Measurements from ENCODE around the gene ZBTB7C.

The ZBTB7C gene

DNA sequence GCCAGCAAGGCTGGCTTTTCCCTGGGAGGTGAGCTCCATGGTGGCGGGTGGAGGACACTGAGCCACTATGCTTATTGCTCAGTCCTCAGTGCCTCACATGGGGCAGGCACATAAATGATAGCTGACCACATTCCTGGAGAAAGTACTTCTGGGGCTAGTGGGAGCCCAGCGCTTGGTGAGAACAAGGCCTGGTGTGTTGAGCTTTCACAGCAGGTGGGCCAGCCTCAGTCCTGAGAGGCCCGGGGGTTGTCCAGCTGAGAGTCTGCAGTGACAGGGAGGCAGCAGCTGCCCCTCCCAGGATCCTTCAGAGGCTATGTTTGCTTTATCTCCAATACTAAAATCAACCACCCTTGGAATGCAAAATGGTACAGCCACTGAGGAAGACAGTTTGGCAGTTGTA lies 217.7 kb downstream of the ZBTB7C start:
- Histone ChIP-seq H3K36me3 (ENCODE audit: insufficient read depth, low read length) (no peaks in the 10 kb centered on the region), H3K27me3 (ENCODE audit: control insufficient read depth, insufficient read depth, low read length) (peaks cover 43% of the 10 kb centered on the region), H3K4me3 (ENCODE audit: low read length) (no peak overlapping the region), H3K9ac (ENCODE audit: low read depth, low read length) (no peak overlapping the region), H3K4me2 (ENCODE audit: low read length) (no peak overlapping the region), H3K4me1 (ENCODE audit: control insufficient read depth, insufficient read depth, low read length) (no peaks in the 10 kb centered on the region), H3K9me3 (replicated peaks; ENCODE audit: low read length) (no peaks in the 10 kb centered on the region)

DNA sequence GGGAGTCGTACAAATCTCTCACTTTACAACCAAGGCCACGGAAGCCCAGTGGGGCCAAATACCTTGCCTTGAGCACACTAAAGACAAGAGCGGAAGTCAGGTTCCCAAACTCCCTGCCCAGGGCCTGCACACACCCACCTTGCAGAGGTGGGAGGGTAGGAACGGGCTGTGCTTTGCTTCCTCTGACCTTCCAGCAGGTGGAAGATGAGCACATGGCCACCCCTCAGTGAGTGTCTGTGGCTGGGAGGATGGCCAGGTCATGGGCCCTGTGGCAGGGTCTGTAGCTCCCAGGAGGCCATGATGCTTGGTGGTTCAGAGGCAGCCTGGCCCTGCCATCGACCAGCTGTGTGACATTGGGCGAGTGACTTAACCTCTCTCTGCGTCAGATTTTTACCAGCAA lies 218.2 kb downstream of the ZBTB7C start:
- Histone ChIP-seq H3K36me3 (ENCODE audit: insufficient read depth, low read length) (no peaks in the 10 kb centered on the region), H3K4me1 (ENCODE audit: control insufficient read depth, insufficient read depth, low read length) (no peaks in the 10 kb centered on the region), H3K9ac (ENCODE audit: low read depth, low read length) (no peak overlapping the region), H3K9me3 (replicated peaks; ENCODE audit: low read length) (no peaks in the 10 kb centered on the region), H3K4me2 (ENCODE audit: low read length) (no peak overlapping the region), H3K4me3 (ENCODE audit: low read length) (no peak overlapping the region), H3K27me3 (ENCODE audit: control insufficient read depth, insufficient read depth, low read length) (peaks cover 44% of the 10 kb centered on the region)

DNA sequence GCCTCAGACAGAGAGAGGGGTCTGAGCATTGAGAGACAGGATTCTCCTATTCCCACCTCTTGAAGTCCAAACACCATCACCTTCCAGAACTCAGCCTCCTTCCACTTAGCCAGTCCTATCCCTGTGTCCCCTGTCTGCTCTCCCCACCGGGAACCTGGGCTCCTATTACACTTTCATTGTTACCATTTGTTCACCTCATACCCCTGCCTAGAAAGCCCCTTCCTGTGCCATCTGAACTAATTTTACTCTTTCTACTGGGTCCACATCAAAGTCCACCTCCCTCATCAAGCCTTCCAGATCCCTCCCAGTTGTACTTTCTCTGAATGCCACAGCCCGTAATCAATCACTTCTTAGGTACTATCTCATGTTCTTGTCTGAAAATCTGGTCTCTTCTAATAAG lies 220.6 kb downstream of the ZBTB7C start:
- Histone ChIP-seq H3K27me3 (ENCODE audit: control insufficient read depth, insufficient read depth, low read length) (peaks cover 51% of the 10 kb centered on the region), H3K9ac (ENCODE audit: low read depth, low read length) (no peak overlapping the region), H3K4me2 (ENCODE audit: low read length) (no peak overlapping the region), H3K4me1 (ENCODE audit: control insufficient read depth, insufficient read depth, low read length) (no peaks in the 10 kb centered on the region), H3K9me3 (replicated peaks; ENCODE audit: low read length) (no peaks in the 10 kb centered on the region), H3K36me3 (ENCODE audit: insufficient read depth, low read length) (no peaks in the 10 kb centered on the region), H3K4me3 (ENCODE audit: low read length) (no peak overlapping the region)

DNA sequence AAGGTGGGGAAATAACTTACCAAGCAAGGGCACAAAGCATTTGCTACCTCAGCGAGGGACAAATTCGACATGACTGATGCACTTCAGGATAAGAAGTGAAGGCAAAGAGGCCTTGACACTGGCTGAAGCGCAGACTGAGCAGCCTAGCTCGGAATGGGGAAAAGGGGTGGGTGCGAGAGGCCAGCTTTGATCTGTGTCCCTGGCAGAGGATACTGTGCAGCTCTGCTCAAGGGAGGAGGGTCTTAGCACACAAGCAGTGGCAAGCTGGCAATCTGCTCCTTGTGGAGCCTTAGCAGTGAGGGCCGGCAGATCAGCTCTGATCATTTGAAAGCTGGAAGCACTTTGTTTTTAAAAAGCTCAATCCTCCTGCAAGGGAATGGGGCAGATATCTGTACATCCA lies 222.3 kb downstream of the ZBTB7C start:
- Histone ChIP-seq H3K4me1 (ENCODE audit: control insufficient read depth, insufficient read depth, low read length) (no peaks in the 10 kb centered on the region), H3K27me3 (ENCODE audit: control insufficient read depth, insufficient read depth, low read length) (peaks cover 59% of the 10 kb centered on the region), H3K4me3 (ENCODE audit: low read length) (no peak overlapping the region)

DNA sequence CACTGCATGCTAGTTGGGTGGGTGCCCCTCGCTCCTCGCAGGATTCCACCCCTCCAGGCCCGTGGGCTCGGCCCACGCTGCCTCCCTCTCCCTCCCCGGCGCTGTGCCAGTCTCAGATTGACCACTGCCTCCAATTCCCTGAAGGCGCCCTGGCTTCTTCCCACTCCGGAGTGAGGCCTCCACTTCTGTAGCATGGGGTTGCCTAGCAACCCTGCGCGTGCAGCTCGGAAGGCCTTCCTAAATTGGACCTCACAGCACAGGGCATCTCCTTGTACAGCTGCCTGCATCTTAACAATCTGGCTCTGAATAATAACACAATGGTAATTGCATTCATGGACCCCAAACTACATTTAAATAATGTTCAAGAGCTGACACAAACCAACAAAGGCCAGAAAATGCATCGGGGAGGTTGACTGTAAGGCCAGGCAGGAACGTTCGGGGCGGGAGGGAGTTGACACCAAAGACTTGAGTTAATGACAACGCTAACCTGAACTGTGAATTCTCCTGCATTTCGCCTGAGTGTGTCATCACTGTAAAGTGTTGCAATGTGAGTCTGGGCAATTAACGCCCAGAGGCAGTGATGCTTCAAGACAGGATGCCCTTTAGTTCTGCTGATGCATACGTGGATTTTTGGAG lies 222.9 kb downstream of the ZBTB7C start:
- H3K9ac ChIP-seq (ENCODE audit: low read depth, low read length), result no peak overlapping the region
- H3K9me3 ChIP-seq (replicated peaks; ENCODE audit: low read length), result no peaks in the 10 kb centered on the region
- H3K4me3 ChIP-seq (ENCODE audit: low read length), result no peak overlapping the region
- no peak overlapping the region for H3K4me2 ChIP-seq (ENCODE audit: low read length)
- H3K36me3 ChIP-seq (ENCODE audit: insufficient read depth, low read length), result no peaks in the 10 kb centered on the region
- H3K4me1 ChIP-seq (ENCODE audit: control insufficient read depth, insufficient read depth, low read length), result no peaks in the 10 kb centered on the region
- peaks cover 63% of the 10 kb centered on the region for H3K27me3 ChIP-seq (ENCODE audit: control insufficient read depth, insufficient read depth, low read length)

More for the DNA sequence above, 222.3 kb downstream of the ZBTB7C start:
- no peak overlapping the region for H3K9ac ChIP-seq (ENCODE audit: low read depth, low read length)
- no peaks in the 10 kb centered on the region for H3K36me3 ChIP-seq (ENCODE audit: insufficient read depth, low read length)
- H3K9me3 ChIP-seq (replicated peaks; ENCODE audit: low read length), result no peaks in the 10 kb centered on the region
- H3K4me2 ChIP-seq (ENCODE audit: low read length), result no peak overlapping the region

DNA sequence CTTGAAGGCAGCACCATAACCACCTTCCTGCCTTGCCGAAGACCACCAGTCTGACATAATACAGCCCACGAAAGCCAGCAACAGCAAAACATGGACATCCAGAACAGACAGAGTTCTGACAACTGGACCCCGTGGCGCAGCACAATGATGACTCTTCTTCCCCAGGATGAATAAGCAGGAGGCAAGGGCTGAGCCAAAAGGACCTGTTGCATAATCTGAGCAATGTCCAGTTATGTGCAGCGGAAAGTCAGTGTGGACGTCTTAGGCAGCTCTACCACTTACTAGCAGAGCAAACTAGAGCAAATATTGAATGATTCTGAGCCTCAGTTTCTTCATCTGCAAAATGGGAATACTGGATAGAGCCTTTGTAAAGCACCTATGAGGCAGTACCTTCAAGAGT lies 225.1 kb downstream of the ZBTB7C start:
- peaks cover 69% of the 10 kb centered on the region for H3K27me3 ChIP-seq (ENCODE audit: control insufficient read depth, insufficient read depth, low read length)
- no peak overlapping the region for H3K4me2 ChIP-seq (ENCODE audit: low read length)
- no peaks in the 10 kb centered on the region for H3K9me3 ChIP-seq (replicated peaks; ENCODE audit: low read length)
- no peaks in the 10 kb centered on the region for H3K36me3 ChIP-seq (ENCODE audit: insufficient read depth, low read length)
- H3K4me3 ChIP-seq (ENCODE audit: low read length), result no peak overlapping the region
- no peak overlapping the region for H3K9ac ChIP-seq (ENCODE audit: low read depth, low read length)
- H3K4me1 ChIP-seq (ENCODE audit: control insufficient read depth, insufficient read depth, low read length), result no peaks in the 10 kb centered on the region

DNA sequence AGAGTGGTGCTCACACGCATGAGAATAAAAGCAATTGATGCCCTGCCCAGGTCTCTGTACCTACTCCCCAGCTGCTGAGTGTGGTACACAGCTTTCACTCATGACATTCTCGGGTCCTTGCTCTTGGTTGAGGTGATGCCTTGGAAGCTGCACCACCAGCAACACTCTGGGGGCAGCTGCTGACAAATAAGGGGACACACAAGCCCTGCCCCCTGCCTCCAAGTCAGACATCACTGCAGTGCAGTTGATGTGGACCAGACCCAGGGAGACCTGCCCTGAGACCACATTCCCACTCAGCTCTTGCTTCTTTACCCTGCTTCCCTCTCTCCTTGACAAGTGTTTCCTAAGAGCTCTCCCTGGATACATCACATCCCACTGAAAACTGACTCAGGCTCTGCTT lies 225.6 kb downstream of the ZBTB7C start:
- Histone ChIP-seq H3K9ac (ENCODE audit: low read depth, low read length) (no peak overlapping the region), H3K4me3 (ENCODE audit: low read length) (no peak overlapping the region), H3K4me1 (ENCODE audit: control insufficient read depth, insufficient read depth, low read length) (no peaks in the 10 kb centered on the region), H3K36me3 (ENCODE audit: insufficient read depth, low read length) (no peaks in the 10 kb centered on the region), H3K9me3 (replicated peaks; ENCODE audit: low read length) (no peaks in the 10 kb centered on the region), H3K27me3 (ENCODE audit: control insufficient read depth, insufficient read depth, low read length) (peaks cover 64% of the 10 kb centered on the region), H3K4me2 (ENCODE audit: low read length) (no peak overlapping the region)

DNA sequence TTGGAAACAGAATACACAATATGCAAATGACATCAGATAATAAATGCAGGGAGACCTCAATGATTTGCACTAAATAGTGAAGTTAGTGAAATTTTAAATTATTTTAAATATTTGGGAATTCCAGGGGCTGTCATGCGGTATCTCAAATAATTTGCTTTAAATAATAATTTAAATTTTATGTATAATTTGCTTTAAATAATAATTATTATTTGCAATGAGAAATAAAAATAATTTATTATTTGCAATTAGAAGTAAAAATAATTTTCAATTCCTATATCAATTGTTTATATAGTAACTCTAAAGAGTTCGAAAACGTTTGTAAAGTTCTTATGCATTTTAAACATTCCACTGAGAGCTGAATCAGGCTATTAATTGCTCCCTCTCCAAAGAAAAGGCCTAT lies 226.4 kb downstream of the ZBTB7C start:
- H3K4me3 ChIP-seq (ENCODE audit: low read length), result no peak overlapping the region
- no peak overlapping the region for H3K4me2 ChIP-seq (ENCODE audit: low read length)
- no peaks in the 10 kb centered on the region for H3K4me1 ChIP-seq (ENCODE audit: control insufficient read depth, insufficient read depth, low read length)
- no peaks in the 10 kb centered on the region for H3K9me3 ChIP-seq (replicated peaks; ENCODE audit: low read length)
- no peak overlapping the region for H3K9ac ChIP-seq (ENCODE audit: low read depth, low read length)
- H3K27me3 ChIP-seq (ENCODE audit: control insufficient read depth, insufficient read depth, low read length), result peaks cover 60% of the 10 kb centered on the region
- no peaks in the 10 kb centered on the region for H3K36me3 ChIP-seq (ENCODE audit: insufficient read depth, low read length)

DNA sequence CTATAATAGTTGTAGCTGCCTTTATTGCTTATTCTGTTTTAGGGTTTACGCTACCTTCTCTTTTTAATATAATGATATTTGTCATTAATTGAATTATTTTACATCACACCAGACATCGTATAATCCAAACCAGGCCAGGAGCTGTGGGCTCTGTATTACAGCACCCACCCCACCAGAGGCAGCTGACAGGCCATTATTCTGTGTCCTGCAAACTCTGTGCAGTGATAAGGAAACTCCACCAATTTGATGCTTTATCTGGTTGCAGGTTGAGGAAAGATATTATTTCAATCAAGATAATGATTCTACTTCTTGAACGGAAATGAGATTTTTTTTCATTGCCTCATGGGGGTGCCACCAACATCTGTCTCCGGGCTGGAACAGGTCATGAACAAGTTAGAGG lies 227.3 kb downstream of the ZBTB7C start:
- H3K4me3 ChIP-seq (ENCODE audit: low read length), result no peak overlapping the region
- peaks cover 60% of the 10 kb centered on the region for H3K27me3 ChIP-seq (ENCODE audit: control insufficient read depth, insufficient read depth, low read length)
- no peaks in the 10 kb centered on the region for H3K9me3 ChIP-seq (replicated peaks; ENCODE audit: low read length)
- no peaks in the 10 kb centered on the region for H3K4me1 ChIP-seq (ENCODE audit: control insufficient read depth, insufficient read depth, low read length)
- no peak overlapping the region for H3K9ac ChIP-seq (ENCODE audit: low read depth, low read length)
- no peak overlapping the region for H3K4me2 ChIP-seq (ENCODE audit: low read length)
- no peaks in the 10 kb centered on the region for H3K36me3 ChIP-seq (ENCODE audit: insufficient read depth, low read length)

DNA sequence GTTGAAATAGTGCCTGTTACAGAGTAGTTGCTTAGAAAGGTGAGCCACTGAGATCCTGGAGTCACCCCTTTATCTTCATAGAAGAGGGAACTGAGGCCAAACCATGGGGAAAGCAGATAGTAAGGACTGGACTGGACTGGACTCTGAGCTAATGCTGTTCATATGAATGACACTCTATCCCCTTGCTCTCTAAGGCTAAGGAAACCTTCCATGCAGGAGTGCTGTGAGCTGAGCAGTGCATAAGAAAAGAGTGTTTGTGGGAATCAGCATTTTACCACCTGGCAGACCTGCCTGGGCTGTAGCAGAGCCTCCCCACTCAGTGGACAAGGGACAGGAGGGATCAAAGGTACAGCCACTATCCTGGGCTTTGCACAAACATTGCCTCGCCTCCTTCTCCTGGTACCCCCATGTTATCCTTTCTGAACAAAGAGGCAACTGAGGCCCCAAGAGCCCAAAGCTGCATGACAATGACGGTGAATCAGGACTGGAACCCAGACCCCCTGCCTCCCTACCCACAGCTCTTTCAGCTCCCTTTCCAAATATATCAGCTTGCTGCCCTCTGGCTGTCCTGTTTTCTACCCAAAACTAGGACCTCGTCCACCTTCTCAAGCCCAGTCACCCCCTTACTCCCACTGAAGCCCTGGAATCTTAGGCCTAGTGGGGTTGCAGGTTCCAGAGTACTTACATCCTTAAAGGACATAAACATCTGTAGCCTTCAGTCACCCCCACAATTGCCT lies 227.9 kb downstream of the ZBTB7C start:
- Histone ChIP-seq H3K36me3 (ENCODE audit: insufficient read depth, low read length) (no peaks in the 10 kb centered on the region), H3K27me3 (ENCODE audit: control insufficient read depth, insufficient read depth, low read length) (peaks cover 56% of the 10 kb centered on the region), H3K4me1 (ENCODE audit: control insufficient read depth, insufficient read depth, low read length) (no peaks in the 10 kb centered on the region), H3K4me3 (ENCODE audit: low read length) (no peak overlapping the region), H3K4me2 (ENCODE audit: low read length) (no peak overlapping the region), H3K9ac (ENCODE audit: low read depth, low read length) (no peak overlapping the region), H3K9me3 (replicated peaks; ENCODE audit: low read length) (no peaks in the 10 kb centered on the region)

DNA sequence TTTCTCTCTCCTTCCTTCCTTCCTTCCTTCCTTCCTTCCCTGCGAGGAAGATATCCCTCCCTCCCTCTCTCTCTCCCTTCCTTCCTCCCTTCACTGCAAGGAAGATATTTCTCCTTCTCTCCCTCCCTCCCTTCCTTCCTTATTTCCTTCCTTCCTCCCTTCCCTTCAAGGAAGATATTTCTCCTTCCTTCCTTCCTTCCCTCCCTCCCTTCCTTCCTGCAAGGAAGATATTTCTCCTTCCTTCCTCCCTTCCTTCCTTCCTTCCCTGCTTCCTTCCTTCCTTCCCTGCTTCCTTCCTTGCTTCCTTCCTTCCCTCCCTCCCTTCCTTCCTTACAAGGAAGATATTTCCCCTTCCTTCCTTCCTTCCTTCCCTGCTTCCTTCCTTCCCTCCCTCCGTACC lies 229.5 kb downstream of the ZBTB7C start:
- H3K27me3 ChIP-seq (ENCODE audit: control insufficient read depth, insufficient read depth, low read length), result peaks cover 47% of the 10 kb centered on the region
- no peak overlapping the region for H3K9ac ChIP-seq (ENCODE audit: low read depth, low read length)
- H3K4me2 ChIP-seq (ENCODE audit: low read length), result no peak overlapping the region
- no peaks in the 10 kb centered on the region for H3K4me1 ChIP-seq (ENCODE audit: control insufficient read depth, insufficient read depth, low read length)
- H3K36me3 ChIP-seq (ENCODE audit: insufficient read depth, low read length), result no peaks in the 10 kb centered on the region
- H3K4me3 ChIP-seq (ENCODE audit: low read length), result no peak overlapping the region
- no peaks in the 10 kb centered on the region for H3K9me3 ChIP-seq (replicated peaks; ENCODE audit: low read length)

DNA sequence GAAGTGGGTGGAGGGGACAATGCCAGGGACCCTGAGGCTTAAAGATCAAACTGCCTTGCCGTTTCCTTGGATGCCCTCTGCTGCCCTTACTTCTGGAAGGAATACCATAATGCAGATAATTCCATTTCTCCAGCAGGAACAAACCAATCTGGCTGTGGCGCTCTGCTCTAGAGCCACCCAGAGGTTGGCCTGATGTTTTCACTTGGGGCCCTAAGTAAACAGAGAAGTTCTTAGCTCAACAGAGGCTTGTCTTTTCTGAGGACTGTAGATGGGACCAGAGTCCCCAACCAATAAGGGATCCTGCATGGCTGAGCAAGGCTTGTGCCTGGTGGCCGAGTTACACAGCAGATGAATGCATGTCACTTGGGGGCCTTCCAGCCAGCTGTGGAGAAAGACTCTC lies 230.2 kb downstream of the ZBTB7C start:
- H3K9ac ChIP-seq (ENCODE audit: low read depth, low read length), result no peak overlapping the region
- no peaks in the 10 kb centered on the region for H3K36me3 ChIP-seq (ENCODE audit: insufficient read depth, low read length)
- H3K4me3 ChIP-seq (ENCODE audit: low read length), result no peak overlapping the region
- H3K4me1 ChIP-seq (ENCODE audit: control insufficient read depth, insufficient read depth, low read length), result no peaks in the 10 kb centered on the region
- H3K9me3 ChIP-seq (replicated peaks; ENCODE audit: low read length), result no peaks in the 10 kb centered on the region
- H3K4me2 ChIP-seq (ENCODE audit: low read length), result no peak overlapping the region
- peaks cover 45% of the 10 kb centered on the region for H3K27me3 ChIP-seq (ENCODE audit: control insufficient read depth, insufficient read depth, low read length)
